Astrocyte of the spinal cord (primary cell): ENCODE results near the gene NFIC.

Source experiments
- DNase-seq: peaks from one replicate; pipeline ENCODE4 v3.0.0; 2011; ENCODE audit warnings: low read depth, low spot score
- H3K4me3 ChIP-seq: 2 replicates; pipeline ENCODE4 v1.5.1; 2011; ENCODE audit warnings: low read depth, mild to moderate bottlenecking, low read length, moderate library complexity
- CTCF ChIP-seq: IDR thresholded peaks from 2 replicates; pipeline ENCODE4 v1.5.1; 2012; ENCODE audit warnings: low read depth, mild to moderate bottlenecking, low read length, inconsistent platforms
- in situ Hi-C: cut with HindIII; loops from 2 replicates; pipeline ENCODE4 v1.10.0; 2017; ENCODE audit warnings: low sequenced_read_pairs

Gene NFIC

GRCh38 chr19:3477506-3477905 is 111.1 kb downstream of the NFIC start:
- no peak overlapping the region for H3K4me3 ChIP-seq
- TF ChIP-seq CTCF, result no peak
- no peak for DNase-seq
- in situ Hi-C loops, result no loop called here

GRCh38 chr19:3477951-3478350 is 111.6 kb downstream of the NFIC start:
- H3K4me3 ChIP-seq, result no peak overlapping the region
- in situ Hi-C loops, result no loop called here
- no peak for TF ChIP-seq CTCF
- no peak for DNase-seq

GRCh38 chr19:3478409-3479176 is 112.2 kb downstream of the NFIC start:
- in situ Hi-C loops, result no loop called here
- TF ChIP-seq CTCF, result no peak
- no peak overlapping the region for H3K4me3 ChIP-seq
- DNase-seq, result no peak

DNA sequence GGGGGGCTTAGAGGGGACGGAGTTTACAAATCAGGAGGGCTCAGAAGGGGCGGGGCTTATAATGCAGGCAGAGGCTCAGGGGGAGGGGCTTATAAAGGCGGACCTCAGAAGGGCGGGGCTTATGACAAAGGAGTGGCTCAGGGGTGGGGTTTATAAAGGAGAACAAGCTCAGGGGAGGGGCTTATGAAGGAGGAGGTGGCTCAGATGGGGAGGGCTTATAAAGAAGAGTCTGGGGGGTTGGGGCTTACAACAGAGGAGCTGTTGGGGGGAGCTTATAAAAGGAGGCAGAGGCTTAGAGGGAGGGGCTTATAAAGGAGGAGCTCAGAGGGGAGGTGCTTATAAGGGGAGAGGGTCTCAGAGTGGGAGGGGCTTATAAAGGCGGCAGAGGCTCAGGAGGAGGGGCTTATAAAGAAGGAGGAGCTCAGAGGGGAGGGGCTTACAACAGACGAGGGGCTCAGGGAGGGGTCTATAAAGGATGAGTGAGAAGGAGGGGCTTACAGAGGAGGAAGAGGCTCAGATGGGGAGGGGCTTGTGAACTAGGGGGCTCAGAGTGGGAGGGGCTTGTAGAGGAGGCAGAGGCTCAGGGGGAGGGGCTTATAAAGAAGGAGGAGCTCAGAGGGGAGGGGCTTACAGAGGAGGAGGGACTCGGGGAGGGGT is 112.9 kb downstream of the NFIC start:
- in situ Hi-C loops, result no loop called here
- DNase-seq, result no peak
- TF ChIP-seq CTCF, result no peak
- H3K4me3 ChIP-seq, result no peak overlapping the region

- TF ChIP-seq CTCF, result no peak
- no peak for DNase-seq
- H3K4me3 ChIP-seq, result no peak overlapping the region
- in situ Hi-C loops, result no loop called here
Measured at GRCh38 chr19:3479834-3480215, 113.4 kb downstream of the NFIC start.

DNA sequence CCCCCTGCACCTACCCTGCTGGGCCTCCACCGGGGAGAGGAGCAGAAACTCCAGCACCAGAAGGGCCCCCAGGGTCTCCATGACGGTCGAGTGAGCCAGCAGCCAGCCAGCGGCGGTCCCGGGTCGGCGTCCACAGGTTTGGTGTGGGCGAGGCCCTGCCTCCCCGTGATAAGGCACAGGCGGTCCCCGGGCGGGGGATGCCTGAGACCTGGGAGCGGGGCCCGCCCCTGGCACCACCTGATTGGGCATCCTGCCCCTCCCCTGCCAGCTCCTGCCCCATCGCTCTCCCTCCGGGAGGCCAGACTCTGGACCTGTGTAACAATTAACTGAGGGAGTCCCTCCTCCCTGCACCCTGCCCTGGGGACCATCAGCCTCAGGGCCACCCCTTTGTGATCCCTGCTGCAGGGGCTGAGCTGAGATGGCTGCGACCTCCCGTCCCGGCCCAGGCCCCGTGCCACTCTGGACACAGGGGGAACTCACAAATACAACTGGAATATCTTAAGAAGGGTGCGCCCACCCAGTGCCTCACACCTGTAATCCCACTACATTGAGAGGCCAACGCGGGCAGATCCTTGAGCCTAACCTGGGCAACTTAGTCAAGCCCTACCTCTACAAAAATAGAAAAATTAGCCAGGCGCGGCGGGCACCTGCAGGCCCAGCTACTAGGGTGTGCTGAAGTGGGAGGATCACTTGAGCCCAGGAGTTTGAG is 114.2 kb downstream of the NFIC start, which contains the start of gene SMIM24:
SMIM24 (minus strand) TSS at position 143 of the 709 bp plus-strand sequence; CDS start at position 81, 62 bp downstream.
- no peak for TF ChIP-seq CTCF
- in situ Hi-C loops, result no loop called here
- H3K4me3 ChIP-seq, result no peak within 1 kb of the TSS
- DNase-seq, result no peak
